Stimulated activated CD4-positive, alpha-beta T cell treated with anti-CD3 and anti-CD28 coated beads, Interleukin-4, amount 100 ng/mL, for 1 hour (primary cell): Measurements from ENCODE around the gene LGALS14.
"Not testable (repeated sequence)": the region's sequence is repeated elsewhere in the genome, so short reads cannot be mapped to it uniquely, and the experiment has no call there.

Experiments used
- DNase-seq: peaks from one replicate; pipeline ENCODE4 v3.0.0-alpha.2; 2020

Gene LGALS14

DNA sequence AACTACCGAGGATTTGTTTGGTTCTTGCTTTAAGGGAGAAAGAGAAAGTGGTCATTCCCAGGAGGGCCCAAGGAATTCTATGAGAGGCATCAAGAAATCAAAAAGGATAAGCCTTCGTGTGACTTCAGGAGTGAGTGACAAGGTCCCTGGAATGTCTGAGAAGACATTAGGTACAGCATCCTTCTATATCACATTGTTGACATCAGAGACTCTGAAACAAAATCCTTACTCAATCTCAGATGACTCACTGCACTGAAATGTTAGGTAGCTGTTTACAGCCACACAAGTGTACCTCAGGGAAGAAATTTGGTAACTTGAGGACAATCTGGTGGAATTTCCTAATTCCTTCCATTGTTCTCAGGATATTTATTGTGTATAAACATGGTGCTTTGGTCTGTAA, 7.9 kb upstream of the LGALS14 start:
- DNase-seq = no peak

DNA sequence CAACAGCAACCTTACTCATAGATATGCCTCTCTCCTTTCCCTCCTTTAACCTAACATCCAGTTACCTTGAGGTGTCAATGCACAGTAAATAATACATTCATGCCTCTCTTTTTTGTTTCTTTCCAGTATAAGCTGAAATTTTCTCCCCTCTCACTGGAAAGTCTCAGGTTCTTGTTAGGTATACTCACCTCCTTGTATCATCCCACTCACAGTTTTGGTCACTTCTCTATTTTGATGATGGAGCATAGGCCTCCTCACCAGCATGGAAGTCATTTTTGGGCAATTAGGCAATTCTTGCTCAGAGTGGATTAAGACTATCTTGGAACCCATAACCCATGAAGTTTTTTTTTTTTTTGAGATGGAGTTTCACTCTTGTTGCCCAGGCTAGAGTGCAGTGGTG, 5.7 kb upstream of the LGALS14 start:
- no peak for DNase-seq

DNA sequence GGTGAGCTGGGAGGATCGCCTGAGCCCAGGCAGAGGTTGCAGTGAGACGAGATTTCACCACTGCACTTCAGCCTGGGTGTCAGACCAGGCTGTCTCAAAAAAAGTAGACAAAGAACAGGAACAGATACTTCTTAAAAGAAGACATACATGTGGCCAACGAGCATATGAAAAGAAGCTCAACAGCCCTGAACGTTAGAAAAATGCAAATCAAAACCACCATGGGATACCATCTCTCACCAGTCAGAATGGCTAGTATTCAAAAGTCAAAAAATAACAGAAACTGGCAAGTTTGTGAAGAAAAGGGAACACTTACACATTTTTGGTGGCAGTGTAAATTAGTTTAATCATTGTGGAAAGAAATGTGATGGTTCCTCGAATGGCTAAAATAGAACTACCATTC, 3.0 kb upstream of the LGALS14 start:
- DNase-seq = no peak

GRCh38 chr19:39705578-39706188, 1.4 kb downstream of the LGALS14 start:
- DNase-seq = peak; percentile 22

DNA sequence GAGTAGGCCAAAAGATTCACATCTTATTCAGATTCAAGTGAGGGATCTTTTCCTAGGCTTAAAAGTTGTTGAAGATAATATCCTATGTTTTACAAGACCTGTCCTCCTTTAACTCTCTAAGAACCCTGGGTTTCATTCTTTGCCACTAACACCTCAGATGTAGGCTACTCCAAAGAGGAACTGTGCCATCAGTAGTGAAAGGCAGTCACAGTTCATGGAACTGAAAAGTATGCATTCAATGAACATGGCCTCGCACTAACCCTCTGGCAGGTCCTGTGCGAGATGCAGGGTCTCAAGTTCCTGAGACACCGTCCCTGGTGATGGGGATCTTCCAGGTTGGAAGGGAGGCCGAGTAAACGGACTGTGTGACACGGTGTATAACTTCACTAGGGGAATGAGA, 4.3 kb downstream of the LGALS14 start:
- no peak for DNase-seq

GRCh38 chr19:39709026-39709872, 5.0 kb downstream of the LGALS14 start:
- no peak for DNase-seq

- no peak for DNase-seq
Measured at GRCh38 chr19:39710333-39710890, 6.1 kb downstream of the LGALS14 start.

GRCh38 chr19:39720144-39720543, 15.9 kb downstream of the LGALS14 start:
- DNase-seq = not testable (repeated sequence)

- DNase-seq = no peak
Measured at GRCh38 chr19:39725995-39726394, 21.7 kb downstream of the LGALS14 start.

- DNase-seq = no peak
Measured at GRCh38 chr19:39727070-39727800, 23.0 kb downstream of the LGALS14 start.

DNA sequence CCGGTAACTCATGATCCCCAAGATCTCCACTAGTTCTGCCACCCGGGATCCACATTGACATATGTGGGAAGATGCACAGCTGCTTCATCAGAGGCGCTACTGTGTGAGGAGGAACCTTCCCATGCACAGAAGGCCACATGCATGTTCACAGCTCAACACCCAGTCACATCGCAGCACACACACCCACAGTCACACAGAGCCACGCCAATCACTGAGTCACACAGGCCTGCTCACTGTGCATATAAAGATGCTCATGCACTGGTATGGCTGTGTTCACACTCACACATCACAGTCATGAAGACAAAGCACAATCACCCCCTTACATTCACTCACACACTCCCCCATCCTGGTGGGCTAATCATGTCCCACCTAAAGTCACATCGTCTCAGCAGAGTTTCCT, 23.8 kb downstream of the LGALS14 start:
- DNase-seq = no peak

GRCh38 chr19:39729594-39729993, 25.3 kb downstream of the LGALS14 start:
- DNase-seq = no peak

GRCh38 chr19:39731685-39732084, 27.4 kb downstream of the LGALS14 start:
- no peak for DNase-seq

- DNase-seq = no peak
Measured at GRCh38 chr19:39733841-39734240, 29.6 kb downstream of the LGALS14 start.

DNA sequence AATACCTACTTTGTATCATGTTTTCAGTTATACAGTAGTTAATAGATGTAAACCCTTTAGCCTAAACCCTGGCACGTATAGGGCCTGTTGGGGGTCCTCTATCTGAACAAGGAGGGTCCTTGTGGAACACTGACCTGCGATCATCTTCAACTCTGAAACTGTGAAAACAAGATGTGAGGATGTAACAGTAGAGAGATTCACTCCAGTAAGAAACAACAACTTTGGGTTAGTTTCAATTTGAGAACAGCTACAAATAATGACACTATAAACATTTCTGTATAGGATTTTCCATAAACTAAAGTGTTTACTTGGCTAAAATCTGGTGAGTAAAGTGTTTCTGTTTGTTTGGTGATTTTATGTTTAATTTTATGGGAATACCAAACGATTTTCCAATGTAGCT, 31.4 kb downstream of the LGALS14 start:
- no peak for DNase-seq

GRCh38 chr19:39736088-39736487, 31.8 kb downstream of the LGALS14 start:
- DNase-seq = no peak

DNA sequence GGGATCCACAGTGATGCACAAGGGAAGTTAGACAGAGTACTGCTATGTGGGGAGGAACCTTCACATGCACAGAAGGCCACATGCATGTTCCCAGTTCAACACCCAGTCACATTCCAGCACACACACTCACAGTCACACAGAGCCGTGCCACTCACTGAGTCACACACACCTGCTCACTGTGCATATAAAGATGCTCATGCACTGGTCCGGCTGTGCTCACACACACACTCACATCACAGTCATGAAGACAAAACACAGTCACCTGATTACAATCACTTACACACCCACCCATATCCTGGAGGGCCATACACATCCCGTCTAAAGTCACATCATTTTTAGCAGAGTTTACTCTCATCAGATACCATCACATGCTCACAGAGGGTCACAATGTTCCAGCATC, 33.1 kb downstream of the LGALS14 start:
- no peak for DNase-seq

DNA sequence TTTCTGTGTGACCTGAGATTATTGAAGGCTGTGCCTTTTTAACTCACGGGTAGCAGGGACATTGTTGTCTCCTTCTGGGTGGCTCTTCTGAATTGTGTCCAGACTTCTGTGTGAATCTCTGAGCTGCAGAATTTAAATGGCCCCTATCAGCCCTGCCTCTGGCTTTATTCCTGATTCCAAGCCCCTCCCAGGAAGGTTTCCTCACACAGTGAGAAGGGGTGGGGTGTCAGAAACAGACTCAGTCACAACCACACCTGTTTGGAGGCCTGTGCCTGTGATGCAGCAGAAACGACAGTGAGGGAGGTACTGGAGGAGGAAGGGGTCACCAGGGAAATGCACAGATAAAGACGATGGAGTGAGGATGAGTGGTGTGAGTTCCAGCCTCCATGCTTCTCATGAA, 33.6 kb downstream of the LGALS14 start, which contains the start of gene CLC:
Gene CLC, minus strand, starts transcription at position 139 of the 400 bp plus-strand sequence. Its CDS starts 77 bp downstream, at position 62.
- DNase-seq = no peak

GRCh38 chr19:39738814-39739213, 34.5 kb downstream of the LGALS14 start:
- no peak for DNase-seq

DNA sequence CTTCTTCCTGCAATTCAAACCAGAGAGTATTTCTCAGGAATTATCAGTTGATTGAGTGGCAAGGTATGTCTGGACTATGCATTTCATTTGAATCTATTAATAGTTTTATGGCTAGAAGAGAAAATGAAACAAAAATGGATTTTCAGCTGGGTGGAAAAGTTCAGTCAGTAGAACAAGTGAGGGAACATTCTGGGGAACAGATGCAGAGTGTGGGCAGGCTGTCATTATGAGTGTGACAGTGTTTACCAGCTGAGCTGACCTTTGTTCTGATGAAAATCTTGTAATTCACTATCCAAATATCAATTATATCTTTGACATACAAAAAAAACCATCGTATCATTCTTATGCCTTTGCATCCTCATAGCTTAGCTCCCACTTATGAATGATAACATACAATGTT, 36.1 kb downstream of the LGALS14 start:
- DNase-seq = peak; percentile 6

DNA sequence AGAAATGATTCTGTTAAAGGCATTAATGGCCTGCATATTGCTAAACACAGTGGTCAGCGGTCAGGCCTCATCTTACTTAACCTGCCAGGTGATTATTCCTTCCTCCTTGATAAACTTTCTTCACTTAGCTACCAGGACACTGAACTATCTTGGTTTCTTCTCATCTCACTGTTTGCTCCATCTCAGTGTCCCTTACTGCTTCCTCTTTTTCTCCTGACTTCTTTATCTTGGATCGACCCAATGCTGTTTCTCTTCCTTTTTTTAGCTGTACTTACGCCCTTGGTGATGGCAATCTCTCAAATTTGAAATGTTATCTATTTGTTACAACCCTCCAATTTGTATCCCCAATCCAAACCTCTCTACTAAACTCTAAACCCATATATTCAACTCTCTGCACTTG, 41.4 kb downstream of the LGALS14 start:
- DNase-seq = no peak

GRCh38 chr19:39746836-39747529, 42.7 kb downstream of the LGALS14 start:
- no peak for DNase-seq

DNA sequence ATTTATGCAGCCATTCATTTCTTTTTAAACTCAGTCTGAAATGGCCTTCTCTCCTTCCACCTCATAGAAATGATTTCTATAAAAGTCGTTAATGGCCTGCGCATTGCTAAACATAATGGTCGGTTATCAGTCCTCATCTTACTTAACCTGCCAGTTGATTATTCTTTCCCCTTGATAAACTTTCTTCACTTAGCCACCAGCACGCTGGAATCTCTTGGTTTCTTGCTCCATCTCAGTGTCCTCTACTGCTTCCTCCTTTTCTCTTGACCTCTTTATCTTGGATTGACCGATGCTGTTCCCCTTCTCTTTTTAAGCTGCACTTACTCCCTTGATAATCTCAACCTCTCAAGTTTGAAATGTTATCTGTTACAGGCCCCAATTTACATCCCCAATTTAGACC, 45.7 kb downstream of the LGALS14 start:
- no peak for DNase-seq
